Central memory CD8-positive, alpha-beta T cell (primary cell): ENCODE data around the gene GPR179.
"Not testable (repeated sequence)": the region's sequence is repeated elsewhere in the genome, so short reads cannot be mapped to it uniquely, and the experiment has no call there.

Source experiments
- ATAC-seq: fragments of 150-1000 bp; cut with Tn5 transposase; replicated peaks from 2 replicates; pipeline ENCODE4 v1.10.0; 2022; ENCODE audit warnings: mild to moderate bottlenecking, moderate FRiP score, moderate number of reproducible peaks; ENCODE audit not compliant: poor library complexity, severe bottlenecking; ENCODE audit errors: extremely low read depth
- DNase-seq, 2 donors: peaks; one replicate each; pipeline ENCODE4 v3.0.0; 2021; ENCODE audit warnings: low spot score in 2 of 2
- H3K27ac Mint-ChIP-seq: one replicate; pipeline ENCODE4 v1.8.0; 2022; ENCODE audit warnings: low read depth, mild to moderate bottlenecking, moderate library complexity, mixed read lengths
- H3K27me3 Mint-ChIP-seq: one replicate; pipeline ENCODE4 v1.8.0; 2022; ENCODE audit warnings: mixed read lengths
- H3K36me3 Mint-ChIP-seq: one replicate; pipeline ENCODE4 v1.8.0; 2022; ENCODE audit warnings: mild to moderate bottlenecking, moderate library complexity, mixed read lengths; ENCODE audit not compliant: insufficient read depth
- H3K4me1 Mint-ChIP-seq: one replicate; pipeline ENCODE4 v1.8.0; 2022; ENCODE audit warnings: mixed read lengths
- H3K4me3 Mint-ChIP-seq: one replicate; pipeline ENCODE4 v1.8.0; 2022; ENCODE audit warnings: mild to moderate bottlenecking, moderate library complexity, mixed read lengths
- H3K9me3 Mint-ChIP-seq: one replicate; pipeline ENCODE4 v1.8.0; 2022; ENCODE audit warnings: mixed read lengths

The GPR179 gene

DNA sequence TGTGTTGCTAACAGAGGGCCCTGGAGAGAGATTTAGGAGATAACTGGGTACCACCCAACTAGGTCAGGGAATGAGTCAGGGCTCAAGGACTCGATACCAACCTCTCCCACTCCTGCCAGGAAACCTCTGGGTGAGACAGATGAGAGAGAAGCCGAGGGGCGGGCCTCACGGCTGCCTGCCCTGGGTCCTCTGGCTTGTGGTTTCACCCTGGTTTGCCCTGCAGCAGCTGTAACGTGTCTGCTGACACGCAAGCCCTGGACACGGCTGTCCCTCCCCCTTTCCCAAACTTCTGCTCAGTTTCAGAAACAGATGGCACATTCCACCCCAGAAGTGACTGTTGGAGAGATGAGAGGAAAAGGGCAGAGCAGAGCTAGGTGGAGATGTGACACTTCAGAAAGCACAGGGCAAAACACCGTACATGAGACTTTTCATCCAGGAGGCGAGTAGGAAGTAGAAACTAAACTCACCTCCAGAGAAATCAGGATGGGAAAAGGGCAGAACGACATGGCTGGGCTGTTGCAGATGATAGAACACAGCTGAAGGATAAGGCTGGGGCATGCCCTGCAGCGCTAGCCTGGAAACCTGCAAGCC is 57.2 kb downstream of the GPR179 start:
- peak; percentile 49 for ATAC-seq
- H3K4me3 Mint-ChIP-seq, DNase-seq: not testable (repeated sequence)

DNA sequence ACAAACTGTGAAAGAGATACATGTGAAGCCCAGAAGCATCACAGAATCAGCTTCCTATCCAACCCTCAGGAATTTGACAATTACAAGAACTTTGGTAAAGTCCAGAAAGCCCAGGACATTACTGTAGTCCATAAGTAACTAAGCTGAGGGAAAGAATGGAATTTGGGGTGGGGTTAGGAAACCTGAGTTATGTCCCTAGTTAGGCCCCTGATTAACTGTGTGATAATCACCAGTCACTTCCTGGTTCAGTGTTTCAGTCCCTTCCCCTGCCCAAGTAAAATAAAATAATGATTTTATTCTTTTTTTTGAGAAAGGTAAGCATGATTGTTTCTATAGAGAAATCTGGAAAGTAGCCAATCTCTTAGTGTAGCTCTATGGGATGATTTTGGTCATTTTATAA is 57.8 kb downstream of the GPR179 start:
- ATAC-seq, H3K27ac Mint-ChIP-seq, H3K9me3 Mint-ChIP-seq, DNase-seq, H3K36me3 Mint-ChIP-seq, H3K27me3 Mint-ChIP-seq, H3K4me1 Mint-ChIP-seq, H3K4me3 Mint-ChIP-seq: not testable (repeated sequence)

More for the DNA sequence above, 57.2 kb downstream of the GPR179 start:
- H3K9me3 Mint-ChIP-seq, H3K4me1 Mint-ChIP-seq, H3K27me3 Mint-ChIP-seq, H3K36me3 Mint-ChIP-seq, H3K27ac Mint-ChIP-seq: not testable (repeated sequence)
